Breast epithelium (tissue), 3 donors: Measurements from ENCODE around the gene ZCRB1.

ENCODE experiments used
- POLR2A ChIP-seq: fragments of 450-650 bp; IDR thresholded peaks from one replicate; pipeline ENCODE4 v1.6.1; 2016; ENCODE audit warnings: antibody characterized with exemption, mild to moderate bottlenecking, moderate library complexity
- POLR2AphosphoS5 ChIP-seq, 3 donors: sonication (generic); formaldehyde crosslinking; IDR thresholded peaks; one replicate each; pipeline ENCODE4 v1.6.1; 2017; ENCODE audit warnings: antibody characterized with exemption in 3 of 3
- TF ChIP-seq, protein P1 (sequence below), 3 donors: fragments of 450-650 bp; IDR thresholded peaks; one replicate each; pipeline ENCODE4 v1.5.1; 2016 to 2017; ENCODE audit warnings: antibody characterized with exemption in 3 of 3, mild to moderate bottlenecking in 3 of 3, moderate library complexity in 3 of 3

DNA sequence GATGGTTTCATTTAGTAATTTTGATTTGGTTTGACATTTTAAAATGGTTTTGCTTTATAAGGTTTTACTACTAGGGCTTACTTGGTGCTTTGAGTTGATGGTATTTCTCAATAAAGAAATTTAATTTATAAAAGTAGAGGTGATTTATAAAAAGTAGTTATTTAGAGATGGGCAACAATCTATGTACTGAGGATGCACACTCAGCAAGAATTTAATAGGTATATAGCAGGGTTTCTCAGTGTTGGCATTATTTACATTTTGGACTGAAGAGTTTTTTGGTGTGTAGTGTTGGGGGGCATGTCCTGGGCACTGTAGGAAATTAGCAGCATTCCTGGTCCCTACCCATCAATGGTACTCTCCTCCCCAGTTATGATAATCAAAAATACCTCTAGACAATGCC is 47.8 kb upstream of the ZCRB1 start:
- no peak for TF ChIP-seq POLR2A
- TF ChIP-seq, protein P1, sequence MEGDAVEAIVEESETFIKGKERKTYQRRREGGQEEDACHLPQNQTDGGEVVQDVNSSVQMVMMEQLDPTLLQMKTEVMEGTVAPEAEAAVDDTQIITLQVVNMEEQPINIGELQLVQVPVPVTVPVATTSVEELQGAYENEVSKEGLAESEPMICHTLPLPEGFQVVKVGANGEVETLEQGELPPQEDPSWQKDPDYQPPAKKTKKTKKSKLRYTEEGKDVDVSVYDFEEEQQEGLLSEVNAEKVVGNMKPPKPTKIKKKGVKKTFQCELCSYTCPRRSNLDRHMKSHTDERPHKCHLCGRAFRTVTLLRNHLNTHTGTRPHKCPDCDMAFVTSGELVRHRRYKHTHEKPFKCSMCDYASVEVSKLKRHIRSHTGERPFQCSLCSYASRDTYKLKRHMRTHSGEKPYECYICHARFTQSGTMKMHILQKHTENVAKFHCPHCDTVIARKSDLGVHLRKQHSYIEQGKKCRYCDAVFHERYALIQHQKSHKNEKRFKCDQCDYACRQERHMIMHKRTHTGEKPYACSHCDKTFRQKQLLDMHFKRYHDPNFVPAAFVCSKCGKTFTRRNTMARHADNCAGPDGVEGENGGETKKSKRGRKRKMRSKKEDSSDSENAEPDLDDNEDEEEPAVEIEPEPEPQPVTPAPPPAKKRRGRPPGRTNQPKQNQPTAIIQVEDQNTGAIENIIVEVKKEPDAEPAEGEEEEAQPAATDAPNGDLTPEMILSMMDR (IDR thresholded peaks at IDR 0.05) = no peak
- TF ChIP-seq POLR2AphosphoS5 (IDR thresholded peaks at IDR 0.05) = no peak
